Subcutaneous abdominal adipose tissue (tissue), 5 donors: Measurements from ENCODE around the gene EIF2B4.
"Not testable (repeated sequence)": the region's sequence is repeated elsewhere in the genome, so short reads cannot be mapped to it uniquely, and the experiment has no call there.

Source experiments
- H3K27ac ChIP-seq: one replicate; pipeline ENCODE4 v1.7.0; 2013; ENCODE audit warnings: low read depth, mild to moderate bottlenecking, inconsistent platforms, low read length, moderate library complexity
- H3K27me3 ChIP-seq, 5 donors: one replicate each; pipeline ENCODE4 v1.7.0; 2013; ENCODE audit warnings: low read length in 5 of 5, inconsistent platforms in 1 of 5; ENCODE audit not compliant: control insufficient read depth in 5 of 5, insufficient read depth in 4 of 5
- H3K36me3 ChIP-seq, 5 donors: one replicate each; pipeline ENCODE4 v1.7.0; 2013; ENCODE audit warnings: low read length in 5 of 5; ENCODE audit not compliant: control insufficient read depth in 5 of 5, insufficient read depth in 5 of 5
- H3K4me1 ChIP-seq, 5 donors: one replicate each; pipeline ENCODE4 v1.7.0; 2013; ENCODE audit warnings: low read length in 5 of 5, mild to moderate bottlenecking in 3 of 5, moderate library complexity in 1 of 5; ENCODE audit not compliant: control insufficient read depth in 5 of 5, insufficient read depth in 5 of 5
- H3K4me3 ChIP-seq, 5 donors: one replicate each; pipeline ENCODE4 v1.7.0; 2013; ENCODE audit warnings: low read length in 5 of 5, low read depth in 1 of 5
- H3K9ac ChIP-seq, 5 donors: one replicate each; pipeline ENCODE4 v1.7.0; 2013; ENCODE audit warnings: low read length in 5 of 5, mild to moderate bottlenecking in 4 of 5, moderate library complexity in 3 of 5
- H3K9me3 ChIP-seq, 5 donors: one replicate each; pipeline ENCODE4 v1.7.0; 2013; ENCODE audit warnings: low read length in 5 of 5; ENCODE audit not compliant: control insufficient read depth in 5 of 5
- donor health status: healthy.
- donor health status: healthy.
- donor health status: healthy.
- donor health status: healthy.
- donor health status: healthy.

Gene EIF2B4

DNA sequence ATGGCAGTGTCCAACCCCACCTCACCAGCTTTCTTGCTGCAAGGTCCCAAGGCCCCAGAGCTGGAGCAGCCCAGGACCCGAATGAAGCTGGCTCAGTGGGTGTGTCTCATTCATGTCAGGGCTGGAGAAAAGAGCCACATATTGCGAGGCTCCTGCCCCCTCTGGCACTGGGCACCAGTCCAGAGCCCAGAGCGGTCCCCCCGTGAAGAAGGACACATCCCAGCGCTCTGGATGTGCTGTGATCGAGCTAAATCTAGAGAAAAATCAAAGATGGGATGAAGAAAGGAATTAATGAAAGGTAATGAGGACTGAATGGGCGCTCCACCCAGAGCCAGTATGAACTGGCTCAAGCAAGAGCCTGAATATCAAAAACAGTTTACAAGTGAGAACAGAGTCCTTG is 34.0 kb downstream of the EIF2B4 start:
- Histone ChIP-seq H3K4me3 (no peak overlapping the region), H3K9ac (no peak overlapping the region), H3K4me1 (no peaks in the 10 kb centered on the region), H3K36me3 (peaks cover 17 to 87% (median 70%) of the 10 kb centered on the region in 5 donors), H3K27me3 (no peaks in the 10 kb centered on the region), H3K9me3 (no peaks in the 10 kb centered on the region), H3K27ac (no peak overlapping the region)

DNA sequence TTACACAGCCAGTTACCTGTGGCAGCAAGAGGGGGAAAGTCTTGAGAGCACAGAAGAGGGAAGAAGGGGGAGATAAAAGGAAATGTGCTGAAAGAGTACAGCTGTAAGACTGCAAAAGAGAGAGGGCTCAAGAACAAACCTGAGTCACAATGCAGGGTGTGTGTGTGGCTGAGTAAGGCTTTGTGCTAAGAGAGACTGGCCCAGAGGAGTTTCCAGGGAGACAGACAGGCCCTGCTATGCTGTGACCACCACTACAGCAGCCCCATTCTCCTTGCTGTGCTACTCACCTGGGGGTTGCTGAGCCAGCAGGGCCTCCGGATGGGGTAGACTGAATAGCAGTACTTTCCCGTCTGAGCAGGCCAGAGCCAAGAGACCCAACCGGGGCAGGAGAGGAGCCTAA is 34.8 kb downstream of the EIF2B4 start:
- Histone ChIP-seq H3K27me3 (no peaks in the 10 kb centered on the region), H3K9me3 (no peaks in the 10 kb centered on the region)

DNA sequence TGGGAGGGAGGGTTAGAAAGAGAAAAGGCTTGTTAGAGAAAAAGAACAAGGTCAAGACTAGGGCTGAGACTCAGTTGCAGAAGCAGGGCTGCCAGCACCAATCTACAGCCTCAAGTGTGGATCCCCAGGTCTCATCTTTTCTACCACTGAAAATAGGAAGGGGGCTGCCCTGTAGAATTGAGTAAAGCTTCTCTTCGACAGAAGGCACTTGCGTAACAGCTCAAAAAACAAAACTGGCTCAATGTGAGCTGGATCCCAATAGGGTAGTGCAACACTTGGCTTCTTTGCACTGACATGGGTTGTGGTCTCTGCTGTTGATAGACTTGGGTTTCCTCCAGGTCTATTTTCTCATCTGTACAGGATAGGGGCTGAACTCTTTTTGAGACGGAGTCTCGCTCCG is 45.4 kb downstream of the EIF2B4 start:
- H3K9me3 ChIP-seq = no peaks in the 10 kb centered on the region
- peaks cover 9 to 31% (median 28%) of the 10 kb centered on the region in 5 donors for H3K4me1 ChIP-seq
- H3K4me3 ChIP-seq = no peak overlapping the region
- no peak overlapping the region for H3K27ac ChIP-seq
- H3K9ac ChIP-seq = no peak overlapping the region
- H3K27me3 ChIP-seq = no peaks in the 10 kb centered on the region
- peaks cover 16 to 38% (median 34%) of the 10 kb centered on the region in 5 donors for H3K36me3 ChIP-seq

More for the DNA sequence above, 34.8 kb downstream of the EIF2B4 start:
- Histone ChIP-seq H3K4me1 (no peaks in the 10 kb centered on the region), H3K27ac (no peak overlapping the region), H3K4me3 (no peak overlapping the region), H3K36me3 (peaks cover 17 to 88% (median 76%) of the 10 kb centered on the region in 5 donors), H3K9ac (no peak overlapping the region)

DNA sequence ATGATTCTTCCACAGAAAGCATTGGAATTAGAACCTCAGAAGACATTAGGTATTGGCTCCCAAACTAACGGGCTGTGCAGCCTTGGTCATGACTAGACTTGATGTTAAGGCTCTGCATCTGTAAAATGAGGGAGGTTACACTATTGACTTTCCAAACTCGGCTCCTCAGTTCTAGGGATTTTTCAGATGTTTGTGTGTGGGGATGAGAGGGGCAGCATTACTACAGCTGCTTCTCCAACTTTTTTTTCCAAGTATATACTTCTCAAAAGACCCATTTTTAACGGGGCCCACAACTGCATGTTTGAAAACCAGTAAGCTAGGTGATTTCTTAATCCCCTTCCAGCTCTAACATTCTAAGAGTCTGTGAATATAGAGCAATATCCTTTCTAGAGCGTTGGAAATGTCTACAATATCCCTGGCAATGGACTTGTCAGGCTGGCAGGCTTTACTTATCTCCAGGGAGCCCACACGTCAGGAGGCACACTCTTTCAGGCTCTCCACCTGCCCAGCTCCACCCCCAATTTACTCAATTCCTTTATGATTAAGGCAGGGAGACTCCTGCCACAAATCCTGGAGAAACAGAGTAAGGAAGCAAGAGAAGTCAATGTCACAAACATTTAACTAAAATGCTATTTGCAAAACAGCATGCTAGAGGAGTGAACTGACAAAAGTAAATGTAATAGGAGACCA is 46.4 kb downstream of the EIF2B4 start:
- no peaks in the 10 kb centered on the region for H3K27me3 ChIP-seq
- H3K4me3 ChIP-seq = peak overlapping the region; percentile 87 to 98 (median 90)
- H3K9me3 ChIP-seq = no peaks in the 10 kb centered on the region
- peaks cover 9 to 31% (median 28%) of the 10 kb centered on the region in 5 donors for H3K4me1 ChIP-seq
- H3K36me3 ChIP-seq = peaks cover 15 to 28% (median 25%) of the 10 kb centered on the region in 5 donors
- H3K9ac ChIP-seq = peak overlapping the region; percentile 94 to 99 (median 99)
- H3K27ac ChIP-seq = peak overlapping the region; percentile 97

DNA sequence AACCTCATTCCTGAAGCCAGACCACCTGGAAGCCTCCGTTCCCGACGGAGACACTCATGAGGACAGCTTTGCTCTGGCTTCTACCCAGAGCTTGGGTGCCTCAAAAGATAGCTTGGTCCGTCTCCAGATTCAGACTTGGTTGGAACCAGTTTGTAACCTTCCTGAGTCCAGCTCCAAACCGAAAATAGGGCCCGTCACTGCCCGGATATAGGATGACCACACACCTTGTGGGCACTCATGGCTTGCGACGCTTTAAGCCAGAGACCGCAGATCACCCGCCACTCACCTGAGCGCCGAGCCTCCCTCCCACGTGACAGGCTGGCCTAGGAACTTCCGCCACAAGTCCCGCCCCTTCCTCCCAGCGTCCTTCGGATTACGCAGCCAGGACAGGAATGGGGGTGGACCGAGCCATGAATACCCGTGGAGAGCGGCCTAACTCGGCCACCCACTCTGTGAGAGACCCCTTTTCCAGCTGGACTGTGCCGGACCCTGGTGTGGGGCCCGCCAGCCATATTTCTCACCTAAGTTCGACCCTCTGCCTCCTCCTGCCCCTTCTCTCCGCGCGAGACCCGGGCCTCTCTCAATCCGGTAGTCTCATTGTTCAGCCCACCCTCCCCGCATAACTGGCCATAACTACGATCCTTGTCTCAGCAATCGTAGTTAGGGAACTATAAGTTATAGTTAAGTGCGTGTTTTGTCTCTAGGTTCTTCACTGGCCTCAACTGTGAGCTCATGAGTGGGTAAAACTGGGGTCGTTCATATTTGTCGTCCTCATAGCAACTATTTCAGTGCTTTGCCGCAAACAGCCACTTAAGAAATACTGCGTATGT is 47.2 kb downstream of the EIF2B4 start, which contains the start of gene MPV17:
TSS of gene MPV17 (minus strand) at position 332 of the 830 bp plus-strand sequence. CDS start 580 bp downstream, outside the sequence.
- peaks cover 9 to 31% (median 28%) of the 10 kb centered on the region in 5 donors for H3K4me1 ChIP-seq

DNA sequence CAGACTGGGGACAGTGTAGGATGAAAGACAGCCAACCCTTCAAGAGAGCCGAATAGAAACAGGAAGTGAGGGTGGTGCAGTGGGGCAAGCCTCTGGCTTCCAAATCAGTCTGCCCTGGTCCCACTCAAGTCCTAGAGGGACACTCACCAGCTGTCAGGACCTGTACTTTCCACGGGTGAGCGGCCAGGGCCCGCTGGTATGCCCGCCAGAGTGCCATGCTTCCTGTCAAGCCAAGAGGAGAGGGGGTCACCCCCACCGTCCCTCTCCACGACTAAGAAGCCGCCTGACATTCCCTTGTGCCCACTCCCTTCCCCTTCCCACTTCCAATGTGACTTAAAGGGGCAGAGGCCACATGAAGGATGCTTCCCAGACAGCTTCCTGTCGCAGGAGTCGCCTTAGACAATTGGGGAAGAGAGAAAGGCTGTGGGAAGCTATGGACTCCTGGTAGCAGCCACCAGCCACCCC is 47.8 kb downstream of the EIF2B4 start:
- peak overlapping the region; percentile 87 to 98 (median 90) for H3K4me3 ChIP-seq
- H3K36me3 ChIP-seq = peaks cover 6 to 15% (median 14%) of the 10 kb centered on the region in 5 donors
- peak overlapping the region; percentile 97 for H3K27ac ChIP-seq
- H3K9me3 ChIP-seq = no peaks in the 10 kb centered on the region
- no peaks in the 10 kb centered on the region for H3K27me3 ChIP-seq
- peak overlapping the region; percentile 89 to 99 (median 99) for H3K9ac ChIP-seq
- H3K4me1 ChIP-seq = peaks cover 9 to 32% (median 28%) of the 10 kb centered on the region in 5 donors

More for the DNA sequence above, 47.2 kb downstream of the EIF2B4 start, which contains the start of gene MPV17:
- no peaks in the 10 kb centered on the region for H3K9me3 ChIP-seq
- H3K9ac ChIP-seq = peak within 1 kb of the TSS; percentile 94 to 99 (median 99)
- H3K27me3 ChIP-seq = no peaks in the 10 kb centered on the region
- peak within 1 kb of the TSS; percentile 97 for H3K27ac ChIP-seq
- peaks cover 8 to 21% (median 18%) of the 10 kb centered on the region in 5 donors for H3K36me3 ChIP-seq
- H3K4me3 ChIP-seq = peak within 1 kb of the TSS; percentile 87 to 98 (median 90)

DNA sequence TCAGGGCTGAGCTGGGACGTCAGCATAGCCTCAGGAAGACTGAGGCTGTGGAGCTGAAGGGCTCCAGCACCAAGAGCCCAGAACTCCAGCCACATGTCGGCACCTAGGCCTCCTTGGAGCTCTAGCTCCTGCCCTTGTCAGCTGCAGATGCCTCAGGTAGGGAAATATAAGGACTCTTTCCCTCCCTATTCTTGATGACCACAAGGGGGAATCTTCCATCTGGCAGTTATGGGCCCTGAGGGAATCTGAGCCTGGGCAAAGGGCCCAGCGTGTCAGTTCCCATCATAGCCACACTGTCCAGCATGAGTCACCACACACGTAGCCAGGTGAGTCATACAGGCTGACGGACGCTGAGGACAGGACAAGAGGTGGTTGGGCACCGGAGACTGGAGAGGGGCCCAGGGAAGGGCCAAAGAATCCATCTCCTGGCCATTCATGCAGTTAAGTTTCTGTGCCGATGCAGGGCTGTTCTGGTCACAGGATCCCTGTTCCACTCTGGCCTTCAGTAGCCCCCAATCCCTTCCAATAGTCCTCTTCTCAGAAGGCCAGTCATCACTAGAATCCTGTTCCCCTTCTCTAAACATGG is 49.1 kb downstream of the EIF2B4 start:
- Histone ChIP-seq H3K4me1 (peaks cover 9 to 40% (median 28%) of the 10 kb centered on the region in 5 donors), H3K9me3 (no peaks in the 10 kb centered on the region), H3K9ac (peak overlapping the region in 1 of 5 donors; percentile 11), H3K27ac (no peak overlapping the region), H3K4me3 (no peak overlapping the region), H3K27me3 (no peaks in the 10 kb centered on the region), H3K36me3 (peaks cover 3 to 13% (median 6%) of the 10 kb centered on the region in 5 donors)

DNA sequence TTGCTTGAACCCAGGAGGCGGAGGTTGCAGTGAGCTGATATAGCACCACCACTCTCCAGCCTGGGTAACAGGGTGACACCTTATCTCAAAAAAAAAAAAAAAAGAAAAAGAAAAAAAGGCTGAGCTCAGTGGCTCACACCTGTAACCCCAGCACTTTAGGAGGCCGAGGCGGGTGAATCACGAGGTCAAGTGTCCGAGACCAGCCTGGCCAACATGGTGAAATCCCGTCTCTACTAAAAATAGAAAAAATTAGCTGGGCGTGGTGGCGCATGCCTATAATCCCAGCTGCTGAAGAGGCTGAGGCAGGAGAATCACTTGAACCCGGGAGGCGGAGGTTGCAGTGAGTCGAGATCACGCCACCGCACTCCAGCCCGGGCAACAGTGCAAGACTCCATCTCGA is 50.3 kb downstream of the EIF2B4 start:
- not testable (repeated sequence) for H3K27me3 ChIP-seq, H3K27ac ChIP-seq, H3K9me3 ChIP-seq, H3K4me3 ChIP-seq, H3K9ac ChIP-seq
- H3K36me3 ChIP-seq = peaks cover 0 to 14% (median 5%) of the 10 kb centered on the region in 5 donors
- H3K4me1 ChIP-seq = peaks cover 9 to 40% (median 28%) of the 10 kb centered on the region in 5 donors

DNA sequence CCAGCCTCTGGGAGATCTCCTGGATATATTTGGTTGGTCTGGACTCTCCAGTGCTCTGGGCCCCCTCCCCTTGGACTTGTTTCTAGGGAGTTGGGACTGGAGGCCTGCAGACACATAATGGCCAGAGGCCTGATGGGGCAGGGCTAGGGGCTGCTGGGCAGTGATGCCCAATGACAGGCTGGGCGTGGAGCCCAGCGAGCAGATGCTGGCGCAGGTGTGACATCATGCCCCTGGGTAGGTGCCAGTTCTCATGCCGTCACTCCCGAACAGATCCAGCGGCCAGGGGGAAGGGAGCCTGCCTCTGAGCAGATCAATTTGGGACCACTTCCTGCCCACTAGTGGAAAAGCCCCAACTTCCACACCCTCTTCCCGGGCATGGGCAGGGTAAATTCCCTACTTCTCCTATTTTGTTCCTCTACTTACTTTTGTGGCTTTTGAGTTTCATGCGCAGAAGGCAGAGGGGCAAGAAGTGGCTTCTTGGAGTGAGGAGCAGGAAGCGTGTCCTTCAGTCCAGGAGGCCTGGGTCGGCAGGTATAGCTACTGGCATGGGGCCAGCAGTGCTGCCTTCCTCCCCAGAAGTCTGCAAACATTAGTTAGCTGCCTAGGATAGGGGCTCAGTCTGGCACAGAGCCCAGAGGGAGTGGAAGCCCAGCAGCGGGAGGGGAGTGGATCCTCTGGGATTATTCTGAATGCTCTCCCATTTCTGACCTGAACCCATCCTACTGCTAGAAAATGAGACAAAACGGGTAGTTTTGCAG is 53.3 kb downstream of the EIF2B4 start:
- H3K36me3 ChIP-seq = peaks cover 0 to 25% (median 15%) of the 10 kb centered on the region in 5 donors
- H3K27ac ChIP-seq = no peak overlapping the region
- H3K4me3 ChIP-seq = no peak overlapping the region
- H3K9ac ChIP-seq = no peak overlapping the region
- no peaks in the 10 kb centered on the region for H3K9me3 ChIP-seq
- no peaks in the 10 kb centered on the region for H3K27me3 ChIP-seq
- H3K4me1 ChIP-seq = peaks cover 6 to 18% (median 11%) of the 10 kb centered on the region in 5 donors
